Stomach (tissue), 4 donors: ENCODE data around the gene SCLT1.

Source experiments
- CTCF ChIP-seq, 7 experiments: fragments of 450-650 bp in 4 of 7; fragments of 200-600 bp in 3 of 7; sonication (generic) in 3 of 7; IDR thresholded peaks; one replicate each; pipeline ENCODE4 v1.5.1; 2016 to 2019; ENCODE audit warnings: antibody characterized with exemption in 7 of 7, control low read depth in 2 of 7, mild to moderate bottlenecking in 1 of 7
- EP300 ChIP-seq: sonication (generic); formaldehyde crosslinking; IDR thresholded peaks from one replicate; pipeline ENCODE4 v1.6.1; 2017; ENCODE audit warnings: antibody characterized with exemption
- POLR2A ChIP-seq, 4 donors: fragments of 450-650 bp; IDR thresholded peaks; one replicate each; pipeline ENCODE4 v1.6.1; 2016; ENCODE audit warnings: antibody characterized with exemption in 4 of 4, control low read depth in 2 of 4, mild to moderate bottlenecking in 1 of 4, moderate library complexity in 1 of 4

- TF ChIP-seq CTCF (IDR thresholded peaks at IDR 0.05) (no peak), POLR2A (IDR thresholded peaks at IDR 0.05) (no peak), EP300 (no peak)
These were observed 150.7 kb downstream of the SCLT1 start for GRCh38 chr4:128942607-128943006.
